ENCODE measurements around the gene STK32B.

STK32B gene

DNA sequence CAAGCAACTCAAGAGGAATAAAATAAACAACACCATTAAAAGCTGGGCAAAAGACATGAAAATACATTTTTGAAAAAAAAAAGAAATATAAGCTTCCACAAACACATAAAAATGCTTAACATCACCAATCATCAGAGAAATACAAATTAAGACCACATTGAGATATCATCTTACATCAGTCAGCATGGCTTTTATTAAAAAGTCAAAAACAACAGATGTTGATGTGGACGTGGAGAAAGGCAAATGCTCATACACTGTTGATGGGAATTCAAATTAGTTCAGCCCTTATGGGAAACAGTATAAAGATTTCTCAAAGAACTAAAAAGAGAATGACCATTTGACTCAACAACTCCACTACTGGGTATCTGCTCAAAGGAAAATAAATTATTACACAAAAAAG is 59.6 kb downstream of the STK32B start:
- H3K27ac ChIP-seq (ENCODE audit: low read depth, low read length): no peak overlapping the region
- H3K4me3 ChIP-seq (ENCODE audit: low read depth in 1 of 2, low read length in 2 of 2): no peak overlapping the region
- H3K27me3 ChIP-seq (ENCODE audit: control insufficient read depth in 1 of 2, insufficient read depth in 2 of 2, low read length in 2 of 2): no peaks in the 10 kb centered on the region
- no peak overlapping the region for H3K9ac ChIP-seq (ENCODE audit: low read length)
- no peaks in the 10 kb centered on the region for H3K4me1 ChIP-seq (ENCODE audit: insufficient read depth, low read length)
- H3K36me3 ChIP-seq (ENCODE audit: insufficient read depth, low read length): no peaks in the 10 kb centered on the region
- no peaks in the 10 kb centered on the region for H3K9me3 ChIP-seq (ENCODE audit: low read length)

DNA sequence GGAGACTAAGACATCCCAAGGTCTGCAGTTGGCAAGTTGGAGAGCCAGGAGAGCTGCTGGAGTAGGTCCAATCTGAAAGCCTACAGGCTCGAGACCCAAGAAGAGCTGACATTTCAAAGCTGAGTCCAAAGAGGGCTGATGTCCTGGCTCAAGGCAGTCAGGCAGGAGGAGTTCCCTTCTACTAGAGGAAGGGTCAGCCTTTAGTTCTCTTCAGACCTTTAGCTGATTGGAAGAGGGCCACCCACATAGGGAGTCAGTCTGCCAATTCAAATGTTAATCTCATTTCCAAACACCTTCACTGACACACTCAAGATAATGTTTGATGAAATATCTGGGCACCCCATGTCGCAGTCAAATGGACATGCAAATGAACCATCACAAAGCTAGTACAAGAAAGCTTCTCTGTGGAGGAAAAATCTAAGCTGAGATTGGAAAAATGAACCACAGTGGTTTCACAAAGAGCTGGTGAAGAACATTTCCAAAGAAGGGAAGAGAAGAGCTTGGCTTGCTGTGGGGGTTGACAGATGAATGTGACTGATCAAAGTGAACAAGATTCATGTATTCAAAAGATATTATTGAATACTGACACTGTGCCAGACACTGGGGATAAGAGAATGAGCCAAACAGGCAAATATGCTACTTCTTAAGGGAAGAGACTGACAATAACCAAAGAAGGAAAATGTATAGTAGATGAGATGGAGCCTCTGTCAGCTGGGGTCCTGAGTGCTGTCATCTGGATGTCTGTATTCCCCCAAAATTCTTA is 61.2 kb downstream of the STK32B start:
- H3K27ac ChIP-seq (ENCODE audit: low read depth, low read length): no peak overlapping the region
- no peak overlapping the region for H3K9ac ChIP-seq (ENCODE audit: low read length)
- H3K27me3 ChIP-seq (ENCODE audit: control insufficient read depth in 1 of 2, insufficient read depth in 2 of 2, low read length in 2 of 2): no peaks in the 10 kb centered on the region
- no peaks in the 10 kb centered on the region for H3K4me1 ChIP-seq (ENCODE audit: insufficient read depth, low read length)
- no peaks in the 10 kb centered on the region for H3K9me3 ChIP-seq (ENCODE audit: low read length)
- no peak overlapping the region for H3K4me3 ChIP-seq (ENCODE audit: low read depth in 1 of 2, low read length in 2 of 2)
- H3K36me3 ChIP-seq (ENCODE audit: insufficient read depth, low read length): no peaks in the 10 kb centered on the region

DNA sequence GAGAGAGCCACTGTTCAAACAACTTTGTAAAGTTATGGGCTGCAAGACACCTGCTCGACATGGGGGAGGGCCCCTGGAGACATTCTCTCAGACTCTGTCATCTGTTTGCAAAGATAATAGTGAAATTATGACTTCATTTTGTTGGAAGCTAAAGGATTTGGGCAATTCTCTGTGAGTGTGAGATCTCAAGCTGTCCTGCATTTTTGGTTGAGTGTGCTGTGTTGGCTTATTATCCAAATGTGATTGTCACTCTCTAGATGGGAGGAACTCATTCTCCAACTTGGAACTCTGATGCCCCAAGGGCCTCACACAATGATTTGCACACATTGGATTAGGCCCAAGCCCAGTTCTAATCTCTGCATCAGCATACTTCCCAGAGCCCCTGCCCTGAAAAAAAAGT is 63.7 kb downstream of the STK32B start:
- no peaks in the 10 kb centered on the region for H3K4me1 ChIP-seq (ENCODE audit: insufficient read depth, low read length)
- H3K27ac ChIP-seq (ENCODE audit: low read depth, low read length): no peak overlapping the region
- H3K36me3 ChIP-seq (ENCODE audit: insufficient read depth, low read length): no peaks in the 10 kb centered on the region
- H3K9me3 ChIP-seq (ENCODE audit: low read length): no peaks in the 10 kb centered on the region
- no peaks in the 10 kb centered on the region for H3K27me3 ChIP-seq (ENCODE audit: control insufficient read depth in 1 of 2, insufficient read depth in 2 of 2, low read length in 2 of 2)
- H3K4me3 ChIP-seq (ENCODE audit: low read depth in 1 of 2, low read length in 2 of 2): no peak overlapping the region
- H3K9ac ChIP-seq (ENCODE audit: low read length): no peak overlapping the region

DNA sequence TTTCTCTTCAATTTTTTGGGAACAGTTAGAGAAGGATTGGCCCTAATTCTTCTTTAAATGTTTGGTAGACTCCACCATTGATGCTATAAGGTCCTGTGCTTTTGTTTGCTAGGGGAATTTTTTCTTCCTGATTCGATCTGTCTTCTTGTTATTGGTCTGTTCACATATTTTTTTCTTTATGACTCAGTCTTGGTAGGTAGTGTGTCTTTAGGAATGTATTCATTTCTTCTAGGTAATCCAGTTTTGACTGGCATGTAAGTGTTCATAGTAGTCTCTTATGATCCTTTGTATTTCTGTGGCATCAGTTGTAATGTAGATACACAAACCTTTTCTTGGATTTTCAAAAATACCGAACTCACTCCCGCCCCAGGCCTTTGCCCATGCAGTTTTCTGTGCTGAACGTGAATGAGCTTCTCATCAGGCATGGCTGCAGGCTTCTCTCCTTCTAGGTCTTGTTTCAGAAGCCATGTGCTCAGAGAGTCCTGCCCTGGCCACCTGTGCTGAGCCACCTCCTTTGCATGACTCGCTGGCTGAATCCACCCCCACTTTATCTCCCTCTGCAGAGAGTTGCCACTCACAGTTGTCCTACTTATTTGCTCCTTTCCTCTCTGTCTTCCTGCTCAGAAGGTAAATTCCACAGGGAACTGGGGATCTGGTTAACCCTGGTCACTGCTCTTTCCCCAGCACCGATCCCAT is 67.0 kb downstream of the STK32B start:
- Histone ChIP-seq H3K9me3 (ENCODE audit: low read length) (no peaks in the 10 kb centered on the region), H3K9ac (ENCODE audit: low read length) (no peak overlapping the region), H3K27me3 (ENCODE audit: control insufficient read depth in 1 of 2, insufficient read depth in 2 of 2, low read length in 2 of 2) (no peaks in the 10 kb centered on the region), H3K4me3 (ENCODE audit: low read depth in 1 of 2, low read length in 2 of 2) (no peak overlapping the region), H3K27ac (ENCODE audit: low read depth, low read length) (no peak overlapping the region), H3K4me1 (ENCODE audit: insufficient read depth, low read length) (no peaks in the 10 kb centered on the region), H3K36me3 (ENCODE audit: insufficient read depth, low read length) (no peaks in the 10 kb centered on the region)

DNA sequence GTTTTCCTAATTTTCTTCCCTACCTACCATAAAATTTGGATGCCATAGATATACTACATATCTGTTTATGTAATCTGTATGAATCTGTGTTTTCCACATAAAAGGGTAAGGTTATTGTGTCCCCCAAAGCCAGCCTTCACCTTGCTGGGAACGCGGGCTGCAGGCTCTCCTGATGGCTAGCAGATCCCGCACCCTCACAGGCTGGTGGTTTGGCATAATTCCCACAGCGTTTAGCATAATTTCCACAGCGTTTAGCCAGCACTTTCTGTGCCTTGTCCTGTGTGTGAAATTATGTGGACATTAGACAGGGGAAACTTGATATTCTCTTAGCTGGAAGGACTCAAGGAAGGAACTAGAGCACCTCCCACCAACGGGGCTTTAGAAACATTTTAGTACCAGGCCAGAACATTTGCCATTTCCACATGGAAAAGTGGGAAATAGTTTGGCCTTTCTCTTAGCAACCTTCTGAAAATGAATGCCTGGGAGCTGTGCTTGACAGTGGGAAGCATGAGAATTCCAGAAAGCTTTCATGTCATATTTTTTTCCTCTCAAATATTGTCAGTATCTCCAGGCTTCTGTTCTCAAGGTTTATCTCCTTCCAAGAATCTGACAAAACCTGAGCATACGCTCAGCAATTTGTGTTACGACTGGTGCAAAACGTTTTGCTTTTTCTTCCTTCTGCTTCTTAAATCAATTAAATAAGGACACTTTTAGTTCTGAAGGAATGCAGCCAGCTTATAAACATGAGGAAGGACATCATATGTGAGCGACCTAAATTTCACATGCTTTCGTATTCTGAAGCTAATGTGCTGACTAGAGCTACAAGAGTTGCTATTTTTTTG is 67.9 kb downstream of the STK32B start:
- Histone ChIP-seq H3K36me3 (ENCODE audit: insufficient read depth, low read length) (no peaks in the 10 kb centered on the region), H3K9me3 (ENCODE audit: low read length) (no peaks in the 10 kb centered on the region), H3K4me1 (ENCODE audit: insufficient read depth, low read length) (no peaks in the 10 kb centered on the region), H3K27ac (ENCODE audit: low read depth, low read length) (no peak overlapping the region), H3K27me3 (ENCODE audit: control insufficient read depth in 1 of 2, insufficient read depth in 2 of 2, low read length in 2 of 2) (no peaks in the 10 kb centered on the region), H3K9ac (ENCODE audit: low read length) (no peak overlapping the region), H3K4me3 (ENCODE audit: low read depth in 1 of 2, low read length in 2 of 2) (no peak overlapping the region)

DNA sequence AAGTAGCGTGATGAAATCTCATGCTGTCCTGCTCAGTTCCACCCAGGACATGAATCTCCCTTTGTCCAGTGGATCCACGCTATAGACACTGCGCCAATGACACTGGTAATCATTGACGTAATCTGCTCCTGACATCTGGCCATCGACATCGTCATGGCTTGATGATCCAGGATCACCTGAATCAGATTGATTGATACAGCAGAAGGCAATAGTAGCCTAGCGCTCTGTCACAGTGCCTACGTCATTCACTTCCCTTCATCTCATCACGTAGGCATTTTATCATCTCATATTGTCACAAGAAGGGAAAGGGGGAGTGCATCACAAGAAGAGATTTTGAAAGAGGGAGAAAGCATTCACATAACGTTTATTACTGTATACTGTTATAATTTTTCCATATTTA is 68.8 kb downstream of the STK32B start:
- H3K4me1 ChIP-seq (ENCODE audit: insufficient read depth, low read length): no peaks in the 10 kb centered on the region
- no peak overlapping the region for H3K9ac ChIP-seq (ENCODE audit: low read length)
- no peaks in the 10 kb centered on the region for H3K9me3 ChIP-seq (ENCODE audit: low read length)
- H3K4me3 ChIP-seq (ENCODE audit: low read depth in 1 of 2, low read length in 2 of 2): no peak overlapping the region
- H3K27me3 ChIP-seq (ENCODE audit: control insufficient read depth in 1 of 2, insufficient read depth in 2 of 2, low read length in 2 of 2): no peaks in the 10 kb centered on the region
- H3K27ac ChIP-seq (ENCODE audit: low read depth, low read length): no peak overlapping the region
- H3K36me3 ChIP-seq (ENCODE audit: insufficient read depth, low read length): no peaks in the 10 kb centered on the region

DNA sequence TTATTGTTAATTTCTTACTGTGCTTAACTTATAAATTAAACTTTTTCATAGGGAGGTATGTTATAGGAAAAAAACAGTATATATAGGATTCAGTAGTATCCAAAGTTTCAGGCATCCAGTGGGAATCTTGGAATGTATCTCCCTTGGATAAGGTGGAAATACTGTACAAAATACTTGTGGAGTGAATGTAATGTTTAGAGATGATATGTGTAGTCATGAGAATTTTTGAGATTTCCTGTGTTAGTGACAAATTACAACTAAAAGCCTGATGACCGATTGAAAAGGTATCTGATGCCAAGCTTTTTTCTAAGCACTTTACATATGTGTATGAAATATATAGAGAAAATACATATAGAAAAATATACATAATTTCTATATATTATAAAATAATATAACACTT is 69.2 kb downstream of the STK32B start:
- H3K27me3 ChIP-seq (ENCODE audit: control insufficient read depth in 1 of 2, insufficient read depth in 2 of 2, low read length in 2 of 2): no peaks in the 10 kb centered on the region
- H3K9ac ChIP-seq (ENCODE audit: low read length): no peak overlapping the region
- no peaks in the 10 kb centered on the region for H3K36me3 ChIP-seq (ENCODE audit: insufficient read depth, low read length)
- H3K9me3 ChIP-seq (ENCODE audit: low read length): no peaks in the 10 kb centered on the region
- no peak overlapping the region for H3K27ac ChIP-seq (ENCODE audit: low read depth, low read length)
- H3K4me1 ChIP-seq (ENCODE audit: insufficient read depth, low read length): no peaks in the 10 kb centered on the region
- no peak overlapping the region for H3K4me3 ChIP-seq (ENCODE audit: low read depth in 1 of 2, low read length in 2 of 2)

DNA sequence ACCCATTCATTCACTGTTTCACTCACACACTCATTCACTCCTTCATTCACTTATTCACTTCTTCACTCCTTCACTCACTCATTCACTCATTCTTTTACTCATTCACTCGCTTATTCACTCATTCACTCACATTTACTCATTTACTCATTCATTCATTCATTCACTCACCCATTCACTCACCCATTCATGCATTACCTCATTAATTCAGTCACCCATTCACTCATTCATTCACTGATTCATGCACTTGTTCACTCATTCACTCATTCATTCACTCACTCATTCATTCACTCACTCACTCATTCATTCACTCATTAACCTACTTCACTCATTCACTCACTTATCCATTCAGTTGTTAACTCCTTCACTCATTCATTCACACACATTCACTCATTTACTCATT is 70.8 kb downstream of the STK32B start:
- H3K27ac ChIP-seq (ENCODE audit: low read depth, low read length): no peak overlapping the region
- H3K27me3 ChIP-seq (ENCODE audit: control insufficient read depth in 1 of 2, insufficient read depth in 2 of 2, low read length in 2 of 2): peaks cover 0 to under 1% of the 10 kb centered on the region in 2 donors
- H3K36me3 ChIP-seq (ENCODE audit: insufficient read depth, low read length): no peaks in the 10 kb centered on the region
- no peaks in the 10 kb centered on the region for H3K9me3 ChIP-seq (ENCODE audit: low read length)
- H3K4me1 ChIP-seq (ENCODE audit: insufficient read depth, low read length): no peaks in the 10 kb centered on the region
- H3K4me3 ChIP-seq (ENCODE audit: low read depth in 1 of 2, low read length in 2 of 2): no peak overlapping the region
- no peak overlapping the region for H3K9ac ChIP-seq (ENCODE audit: low read length)

DNA sequence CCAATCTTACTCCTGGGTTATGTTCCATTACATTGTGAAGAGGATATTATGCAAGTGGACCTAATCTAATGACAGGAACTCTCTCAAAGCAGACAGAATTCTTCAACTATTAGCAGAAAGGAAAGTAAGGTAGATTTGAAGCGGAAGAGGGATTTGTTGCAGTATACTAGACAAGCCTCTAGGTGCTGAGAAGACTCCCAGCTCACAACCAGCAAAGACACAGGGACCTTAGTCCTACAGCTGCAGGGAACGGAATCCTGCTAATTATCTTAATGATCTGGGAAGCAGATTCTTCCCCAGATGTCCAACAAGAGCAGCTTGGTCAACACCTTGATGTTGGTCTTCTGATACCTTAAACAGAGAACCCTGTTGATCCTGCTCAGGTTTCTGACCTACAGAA is 73.6 kb downstream of the STK32B start:
- Histone ChIP-seq H3K9ac (ENCODE audit: low read length) (no peak overlapping the region), H3K27me3 (ENCODE audit: control insufficient read depth in 1 of 2, insufficient read depth in 2 of 2, low read length in 2 of 2) (peaks cover 0 to 6% of the 10 kb centered on the region in 2 donors), H3K9me3 (ENCODE audit: low read length) (no peaks in the 10 kb centered on the region), H3K4me1 (ENCODE audit: insufficient read depth, low read length) (no peaks in the 10 kb centered on the region), H3K4me3 (ENCODE audit: low read depth in 1 of 2, low read length in 2 of 2) (no peak overlapping the region), H3K27ac (ENCODE audit: low read depth, low read length) (no peak overlapping the region), H3K36me3 (ENCODE audit: insufficient read depth, low read length) (no peaks in the 10 kb centered on the region)

DNA sequence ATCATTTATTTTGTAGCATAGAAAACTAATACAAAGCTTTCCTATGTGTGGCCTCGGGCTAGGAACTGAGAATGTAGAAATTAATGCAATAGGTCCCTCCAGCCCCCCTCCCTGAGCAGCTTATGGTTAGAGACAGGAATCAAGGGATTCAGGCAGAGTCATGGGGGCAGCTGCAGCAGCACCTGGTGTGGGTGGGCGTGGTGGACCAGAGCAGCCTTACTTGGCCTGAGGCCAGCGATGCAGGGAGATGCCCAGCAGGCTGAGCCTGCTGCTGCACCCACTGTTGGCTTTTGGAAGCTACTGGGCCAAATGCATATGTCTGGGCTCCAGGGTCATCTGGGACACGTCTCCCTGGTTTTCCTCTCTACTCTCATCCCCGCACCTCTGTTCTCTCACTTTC is 74.0 kb downstream of the STK32B start:
- Histone ChIP-seq H3K36me3 (ENCODE audit: insufficient read depth, low read length) (no peaks in the 10 kb centered on the region), H3K4me1 (ENCODE audit: insufficient read depth, low read length) (no peaks in the 10 kb centered on the region), H3K4me3 (ENCODE audit: low read depth in 1 of 2, low read length in 2 of 2) (no peak overlapping the region), H3K9me3 (ENCODE audit: low read length) (no peaks in the 10 kb centered on the region), H3K9ac (ENCODE audit: low read length) (no peak overlapping the region), H3K27me3 (ENCODE audit: control insufficient read depth in 1 of 2, insufficient read depth in 2 of 2, low read length in 2 of 2) (peaks cover 0 to 6% of the 10 kb centered on the region in 2 donors), H3K27ac (ENCODE audit: low read depth, low read length) (no peak overlapping the region)

DNA sequence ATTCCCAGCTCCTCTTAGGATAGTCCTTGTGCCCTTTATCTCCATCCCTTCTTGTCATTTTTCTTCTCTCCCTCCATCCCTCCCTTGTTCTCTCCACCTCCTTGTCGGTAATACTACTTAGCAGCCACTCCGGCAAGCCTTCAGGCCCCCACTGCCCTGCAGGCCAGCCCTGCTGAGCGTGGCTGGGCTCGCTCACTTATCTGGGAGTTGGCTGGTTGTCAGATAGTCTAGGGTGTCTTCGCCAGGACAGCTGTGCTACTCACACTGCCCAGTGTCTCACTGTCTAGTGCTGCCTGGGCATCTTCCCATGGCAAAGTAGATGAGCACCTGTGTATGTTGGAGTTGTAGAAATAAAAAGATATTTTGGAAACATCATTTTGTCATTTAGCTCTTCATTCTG is 75.0 kb downstream of the STK32B start:
- Histone ChIP-seq H3K9ac (ENCODE audit: low read length) (no peak overlapping the region), H3K36me3 (ENCODE audit: insufficient read depth, low read length) (no peaks in the 10 kb centered on the region), H3K27me3 (ENCODE audit: control insufficient read depth in 1 of 2, insufficient read depth in 2 of 2, low read length in 2 of 2) (peaks cover 0 to 6% of the 10 kb centered on the region in 2 donors), H3K9me3 (ENCODE audit: low read length) (no peaks in the 10 kb centered on the region), H3K4me3 (ENCODE audit: low read depth in 1 of 2, low read length in 2 of 2) (no peak overlapping the region), H3K4me1 (ENCODE audit: insufficient read depth, low read length) (no peaks in the 10 kb centered on the region), H3K27ac (ENCODE audit: low read depth, low read length) (no peak overlapping the region)

Measured in muscle layer of colon (tissue), 2 donors.